GM18520 (cell line): Measurements from ENCODE around the gene SNAP25.

Source experiments
- ATAC-seq: cut with Tn5 transposase; IDR thresholded peaks from one replicate; pipeline ENCODE4 v1.9.1; 2021; ENCODE audit not compliant: unreplicated experiment

The SNAP25 gene

GRCh38 chr20:10328897-10329255 lies 110.2 kb downstream of the SNAP25 start:
- ATAC-seq = no peak

GRCh38 chr20:10329387-10330005 lies 110.9 kb downstream of the SNAP25 start:
- ATAC-seq = no peak

- ATAC-seq = no peak
Measured at GRCh38 chr20:10330071-10330470, 111.4 kb downstream of the SNAP25 start.

DNA sequence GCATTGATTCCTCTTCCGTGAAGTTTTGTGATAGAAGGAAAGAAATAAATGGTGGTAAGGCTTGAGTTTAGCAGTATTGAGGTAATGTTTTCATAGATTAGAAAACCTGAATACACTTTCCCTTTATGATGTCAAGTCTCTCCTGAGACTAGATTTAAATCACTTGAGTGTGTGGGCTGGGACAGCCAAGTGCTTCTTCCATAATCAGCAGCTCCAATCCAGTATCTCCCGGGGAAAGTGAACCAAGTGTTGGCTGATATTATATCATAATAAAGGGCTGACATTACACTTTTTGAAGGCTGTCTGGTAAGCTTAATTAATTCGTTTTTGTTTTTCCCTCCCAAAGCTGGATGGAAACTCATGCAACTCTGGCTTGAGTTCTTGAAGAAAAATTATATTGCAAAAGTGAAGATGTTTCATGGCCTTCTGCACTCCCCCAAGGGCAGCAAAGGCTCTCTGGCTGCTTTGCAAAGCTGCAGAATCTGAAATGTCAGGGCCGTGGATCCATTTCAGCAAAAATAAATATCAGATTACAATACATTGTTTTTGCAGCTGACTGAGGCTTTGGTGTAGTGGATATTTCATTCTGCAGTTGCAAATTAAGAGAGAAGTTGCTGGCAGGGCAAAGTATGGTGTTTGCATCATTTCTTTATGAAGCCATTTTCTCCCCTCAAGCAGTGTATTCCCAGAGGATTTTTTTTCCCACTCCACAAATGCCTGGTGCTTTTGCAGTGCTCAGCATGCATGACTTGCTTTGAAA lies 114.2 kb downstream of the SNAP25 start:
- ATAC-seq = no peak

DNA sequence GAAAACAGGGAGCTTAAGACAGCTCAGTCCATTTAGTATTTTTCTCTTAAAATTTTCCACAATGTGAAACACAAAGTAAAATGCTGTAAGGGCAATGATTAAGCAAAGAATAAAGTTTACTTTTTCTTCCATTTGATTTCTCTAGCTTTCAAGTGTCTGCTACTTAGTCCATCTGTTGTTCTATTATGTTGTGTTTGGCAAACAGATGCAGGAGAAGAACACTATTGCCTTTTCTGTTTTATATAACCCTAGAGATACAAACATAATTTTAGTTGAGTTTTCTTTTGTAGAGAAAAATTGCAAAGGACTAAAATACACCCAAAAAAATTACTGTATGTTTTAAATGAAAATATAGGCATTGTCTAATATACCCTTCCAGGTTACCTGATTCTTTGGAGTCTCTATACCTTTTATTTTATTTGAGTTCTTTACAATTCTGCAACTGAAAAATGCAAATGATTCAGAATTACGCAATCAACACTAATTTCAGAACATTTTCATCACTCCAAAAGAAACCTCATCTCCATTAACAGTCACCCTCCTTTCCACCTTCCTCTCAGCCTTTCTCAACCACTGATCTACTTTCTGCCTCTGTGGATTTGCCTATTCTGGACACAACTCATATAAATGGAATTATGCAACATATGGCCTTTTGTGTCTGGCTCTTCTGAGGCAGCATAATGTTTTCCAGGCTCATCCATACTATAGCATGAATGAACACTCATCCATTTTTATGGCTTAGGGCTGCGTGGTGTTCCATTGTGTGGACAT lies 118.5 kb downstream of the SNAP25 start:
- no peak for ATAC-seq

- ATAC-seq = no peak
Measured at GRCh38 chr20:10338426-10339180, 120.0 kb downstream of the SNAP25 start.

GRCh38 chr20:10339609-10340008 lies 121.0 kb downstream of the SNAP25 start:
- no peak for ATAC-seq

DNA sequence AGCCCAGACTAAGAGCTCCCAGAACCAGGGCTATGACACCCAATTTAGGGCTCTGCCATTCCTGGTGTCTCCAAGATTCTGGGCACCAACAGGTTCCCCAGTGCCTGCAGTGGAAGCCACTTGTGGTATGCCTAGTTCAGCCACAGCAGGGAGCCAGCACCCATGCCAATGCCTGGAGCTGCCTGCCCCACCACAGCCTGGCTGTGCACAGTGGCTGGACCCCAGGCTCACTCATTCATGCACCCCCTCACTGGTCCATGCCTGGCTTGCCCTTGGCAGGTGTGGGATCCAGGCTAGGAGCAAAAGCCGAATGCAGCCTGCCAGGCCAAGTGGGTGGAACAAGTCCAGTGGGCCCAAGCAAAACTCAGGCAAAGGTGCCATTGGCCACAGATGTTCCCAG lies 123.5 kb downstream of the SNAP25 start:
- no peak for ATAC-seq

- no peak for ATAC-seq
Measured at GRCh38 chr20:10344953-10345352, 126.3 kb downstream of the SNAP25 start.

- no peak for ATAC-seq
Measured at GRCh38 chr20:10347086-10347880, 128.7 kb downstream of the SNAP25 start.

DNA sequence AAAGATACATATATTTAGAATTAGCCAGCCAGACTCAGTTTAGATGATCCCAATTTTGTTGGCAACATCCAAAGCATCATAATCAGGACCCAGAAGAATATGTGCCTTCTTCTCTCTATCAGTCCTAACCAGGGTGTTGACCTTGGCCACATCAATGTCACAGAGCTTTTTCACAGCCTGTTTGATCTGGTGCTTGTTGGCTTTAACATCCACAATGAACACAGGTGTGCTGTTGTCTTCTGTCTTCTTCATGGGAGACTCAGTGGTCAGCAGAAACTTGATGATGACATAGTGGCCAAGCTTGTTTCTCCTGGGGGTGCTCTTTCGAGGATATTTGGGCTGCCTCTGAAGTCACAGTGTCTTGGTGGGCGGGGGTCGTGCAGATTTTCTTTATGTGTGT lies 130.5 kb downstream of the SNAP25 start:
- no peak for ATAC-seq

DNA sequence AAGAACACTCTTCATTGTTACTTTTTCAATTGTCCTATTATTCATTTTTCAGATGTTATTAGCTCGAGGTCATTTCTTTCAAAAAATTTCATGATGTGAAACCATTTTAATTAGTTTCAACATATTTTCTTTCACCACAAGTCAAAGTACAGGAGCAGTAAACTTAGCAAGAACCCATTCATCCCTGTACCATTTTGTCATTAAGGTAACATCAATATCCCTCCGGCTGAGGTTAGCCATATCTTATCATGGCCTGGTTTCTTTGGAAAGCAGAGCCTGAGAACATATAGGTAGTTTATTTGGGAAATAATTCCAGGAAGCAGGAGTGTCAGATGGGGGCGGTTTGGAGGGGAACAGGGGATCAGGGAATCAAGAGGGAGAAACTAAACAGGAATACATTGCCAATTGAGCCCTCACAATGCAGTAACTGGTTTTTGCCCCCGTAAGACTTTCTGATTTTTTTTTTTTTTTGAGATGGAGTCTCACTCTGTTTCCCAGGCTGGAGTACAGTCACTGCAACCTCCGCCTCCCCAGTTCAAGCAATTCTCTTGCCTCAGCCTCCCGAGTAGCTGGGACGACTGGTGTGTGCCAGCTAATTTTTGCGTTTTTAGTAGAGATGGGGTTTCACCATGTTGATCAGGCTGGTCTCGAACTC lies 131.7 kb downstream of the SNAP25 start:
- ATAC-seq = no peak

DNA sequence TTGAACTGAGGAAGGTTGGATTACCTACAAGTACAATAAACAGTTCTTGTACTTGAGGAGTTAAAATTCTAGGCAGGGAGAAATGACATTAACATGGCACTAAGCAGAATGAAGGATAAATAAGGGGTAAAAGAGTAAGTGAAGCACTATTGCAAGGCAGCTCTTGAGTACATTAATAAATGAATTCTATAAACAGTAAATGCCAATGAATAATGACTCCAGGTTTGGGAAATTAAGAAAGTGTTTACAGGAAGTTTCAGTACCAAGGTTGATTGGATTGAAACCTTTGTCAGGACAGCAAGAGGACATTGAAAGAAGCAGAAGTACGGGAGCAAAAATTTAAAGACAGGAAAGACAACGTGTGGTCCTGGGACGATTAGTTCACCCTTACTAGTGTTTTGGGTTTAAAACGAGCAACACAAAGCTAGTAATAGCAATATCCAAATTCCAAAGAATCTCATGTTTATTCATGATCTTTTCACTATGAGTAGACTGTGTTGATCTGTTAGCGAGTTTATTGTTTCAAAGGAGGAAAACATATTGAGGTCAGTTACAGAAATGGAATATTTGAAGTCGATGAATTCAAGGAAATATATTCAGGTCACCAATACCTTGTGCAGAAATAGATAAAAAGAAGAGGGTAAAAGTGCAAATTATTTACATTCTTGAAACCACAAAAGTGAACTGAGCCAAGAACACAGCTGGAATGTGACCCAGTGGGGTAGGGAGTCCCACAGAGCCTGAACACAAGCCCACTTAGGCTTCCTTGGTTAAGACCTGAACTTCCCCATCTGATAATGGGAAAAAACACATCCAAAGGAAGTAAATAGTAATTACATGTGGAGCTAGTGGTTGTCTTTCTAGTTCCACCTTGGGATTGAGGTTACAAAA lies 134.5 kb downstream of the SNAP25 start:
- ATAC-seq = no peak

GRCh38 chr20:10356628-10357027 lies 138.0 kb downstream of the SNAP25 start:
- no peak for ATAC-seq
